K562 (cell line): ENCODE measurements around the gene TMEM43. TPM values are rescaled to one million over a fixed set of nuclear protein-coding genes. Genes with fewer than 3 reads are reported as not detected.

ENCODE experiments used
- ATAC-seq: fragments of 200-7000 bp; cut with Tn5 transposase; 3 replicates; pipeline ENCODE4 v1.9.1; 2020; ENCODE audit warnings: moderate library complexity
- BruUV-seq: library from RNA; stranded (reverse); fragments of 400-500 nt; replicated peaks from 2 replicates; lab custom pipeline; 2021; lab: Mats Ljungman, UMichigan
- CTCF ChIA-PET: fragments of 300-600 bp; formaldehyde crosslinking; extraction: SDS; loops from one replicate; lab custom pipeline; 2021; ENCODE audit warnings: low intra/inter-chr PET ratio; lab: Yijun Ruan, JAX
- POLR2A ChIA-PET: fragments of 300-600, 350-650 bp; sonication (Branson Sonifier 250); formaldehyde crosslinking; extraction: SDS; loops from one replicate; lab custom pipeline; 2021; ENCODE audit warnings: antibody characterized with exemption, inconsistent platforms; lab: Yijun Ruan, JAX
- DNase-seq, 4 experiments: peaks; one replicate each; pipeline versions ENCODE4 v3.0.0 to v3.0.0-alpha.2; 2011 to 2018; ENCODE audit warnings: low spot score in 3 of 4, mixed read lengths in 3 of 4; ENCODE audit errors: extremely low read depth in 1 of 4
- FAIRE-seq: peaks from 2 replicates; lab custom pipeline; 2011; peaks lifted over from hg19 to GRCh38; lab: Jason Lieb, UNC
- H2AFZ ChIP-seq: 2 replicates; pipeline ENCODE4 v1.6.0; 2011; ENCODE audit warnings: low read depth, low read length, control low read depth, inconsistent platforms
- H3K27ac ChIP-seq: fragments of 200-600 bp; 3 replicates; pipeline ENCODE4 v1.8.0; 2011; ENCODE audit warnings: low read depth, mild to moderate bottlenecking, control low read depth, inconsistent platforms, low read length, moderate library complexity, mixed read lengths; ENCODE audit errors: extremely low read depth
- H3K27me3 ChIP-seq, 2 experiments: fragments of 300-600 bp in 1 of 2; 2 replicates in 1 of 2; 3 replicates in 1 of 2; pipeline versions ENCODE4 v1.6.0 to v1.8.0; 2011; ENCODE audit warnings: inconsistent platforms in 2 of 2, low read length in 2 of 2, mild to moderate bottlenecking in 1 of 2, mixed read lengths in 1 of 2, moderate library complexity in 1 of 2; ENCODE audit not compliant: control insufficient read depth in 2 of 2, insufficient read depth in 2 of 2
- H3K36me3 ChIP-seq: fragments of 300-600 bp; 3 replicates; pipeline ENCODE4 v1.8.0; 2011; ENCODE audit warnings: mild to moderate bottlenecking, low read length, inconsistent platforms; ENCODE audit not compliant: control insufficient read depth, insufficient read depth
- H3K4me1 ChIP-seq, 2 experiments: fragments of 200-600 bp in 1 of 2; replicated peaks in 1 of 2; 2 replicates in 1 of 2; 3 replicates in 1 of 2; pipeline versions ENCODE4 v1.5.1 to v1.8.0; 2011; ENCODE audit warnings: inconsistent platforms in 2 of 2, low read length in 2 of 2, mild to moderate bottlenecking in 1 of 2, mixed read lengths in 1 of 2, moderate library complexity in 1 of 2; ENCODE audit not compliant: control insufficient read depth in 2 of 2, insufficient read depth in 2 of 2
- H3K4me2 ChIP-seq: 2 replicates; pipeline ENCODE4 v1.6.1; 2011; ENCODE audit warnings: low read length, control low read depth, inconsistent platforms, mixed read lengths; ENCODE audit not compliant: insufficient read depth
- H3K4me3 ChIP-seq: fragments of 200-600 bp; sonication (generic), shearing (Covaris generic); 2 replicates; pipeline ENCODE4 v1.5.1; 2016; ENCODE audit warnings: control low read depth, inconsistent platforms
- H3K79me2 ChIP-seq: fragments of 200-600 bp; 3 replicates; pipeline ENCODE4 v1.8.0; 2011; ENCODE audit warnings: low read length, inconsistent platforms; ENCODE audit not compliant: control insufficient read depth, insufficient read depth
- H3K9ac ChIP-seq, 2 experiments: 2 replicates each; pipeline versions ENCODE4 v1.6.0 to v1.6.1; 2011; ENCODE audit warnings: low read depth in 2 of 2, low read length in 2 of 2, control low read depth in 1 of 2, inconsistent platforms in 1 of 2, mild to moderate bottlenecking in 1 of 2, mixed read lengths in 1 of 2; ENCODE audit not compliant: insufficient read depth in 1 of 2
- H3K9me1 ChIP-seq: one replicate; pipeline ENCODE4 v1.6.0; 2011; ENCODE audit warnings: inconsistent platforms, mild to moderate bottlenecking, low read length, moderate library complexity; ENCODE audit not compliant: control insufficient read depth, insufficient read depth
- H3K9me3 ChIP-seq: replicated peaks from 2 replicates; pipeline ENCODE4 v1.5.1; 2011; ENCODE audit warnings: low read depth, low read length, inconsistent platforms; ENCODE audit not compliant: control insufficient read depth, insufficient read depth
- H4K20me1 ChIP-seq: replicated peaks from 2 replicates; pipeline ENCODE4 v1.6.1; 2011; ENCODE audit warnings: low read length, inconsistent platforms, mixed read lengths; ENCODE audit not compliant: control insufficient read depth, insufficient read depth
- BCOR ChIP-seq: fragments of 450-650 bp; IDR thresholded peaks from 2 replicates; pipeline ENCODE4 v1.6.1; 2016
- CBFB ChIP-seq: sonication (generic); formaldehyde crosslinking; IDR thresholded peaks from 2 replicates; pipeline ENCODE4 v1.4.0; 2020; ENCODE audit warnings: mild to moderate bottlenecking, missing genetic modification reagents
- ESRRA ChIP-seq: fragments of 450-650 bp; IDR thresholded peaks from 2 replicates; pipeline ENCODE4 v1.6.1; 2014; ENCODE audit warnings: low read depth, mild to moderate bottlenecking, moderate library complexity, borderline replicate concordance
- PRPF4 ChIP-seq: fragments of 200-400 bp; formaldehyde crosslinking; IDR thresholded peaks from one replicate; pipeline ENCODE4 v1.6.1; 2017; ENCODE audit warnings: low read length, low read depth, mild to moderate bottlenecking; ENCODE audit not compliant: insufficient read depth, poor library complexity, severe bottlenecking
- RBM25 ChIP-seq: fragments of 200-400 bp; formaldehyde crosslinking; IDR thresholded peaks from 2 replicates; pipeline ENCODE4 v1.6.1; 2018; ENCODE audit warnings: low read length, low read depth, moderate library complexity; ENCODE audit not compliant: severe bottlenecking
- RHOXF2B ChIP-seq: fragments of 250-450 bp; sonication (Bioruptor Pico); conservative IDR thresholded peaks from 2 replicates; pipeline ENCODE4 v1.5.1; 2021
- WGBS: fragments of 100-300 bp; shearing (Covaris generic); methylation state at CpG from one replicate; pipeline ENCODE4 v1.1.6; 2016; ENCODE audit warnings: low coverage, mixed read lengths; ENCODE audit not compliant: insufficient coverage; ENCODE audit errors: missing lambda C conversion rate; 5-methylcytosine and 5-hydroxymethylcytosine counted together
- in situ Hi-C: fragments of 300-500 bp; cut with MboI; formaldehyde crosslinking; loops from 4 replicates; pipeline ENCODE4 v1.15.0; 2018; ENCODE audit warnings: inconsistent platforms, mixed read lengths
- intact Hi-C: fragments of 100-400 bp; cut with micrococcal nuclease; formaldehyde crosslinking; loops from 2 replicates; pipeline ENCODE4 v1.14.2; 2022
- polyA plus RNA-seq, 8 experiments: library from polyadenylated mRNA; depleted of rRNA in 4 of 8; stranded (reverse) in 5 of 8; unstranded in 3 of 8; fragments of >200 nt; fragmentation: Nextera tagmentation in 2 of 8; fragmentation: Illumina TruSeq in 1 of 8; extraction: Ambion mirVana in 2 of 8; extraction: Trizol in 1 of 8; gene quantifications; 2 replicates each; pipeline versions ENCODE4 v1.2.1 to v1.2.3, GENCODE V29; 2011 to 2014; ENCODE audit warnings: inconsistent platforms in 1 of 8, missing spikeins in 1 of 8
- total RNA-seq, 7 experiments: library from RNA; depleted of rRNA in 6 of 7; stranded (reverse); fragments of >200 nt in 6 of 7; fragmentation: Illumina TruSeq in 2 of 7; extraction: Trizol in 2 of 7; gene quantifications; 2 replicates each; pipeline versions ENCODE4 v1.2.1 to v1.2.3, GENCODE V29; 2011 to 2021; ENCODE audit warnings: low replicate concordance in 1 of 7

TMEM43 gene
- total and polyA plus RNA-seq, 9 of the 15 experiments (the other 6 are each of a cell fraction or from before 2014, with no cell fraction given) = 16.7 to 46.1 (median 35.7) TPM

- H4K20me1 ChIP-seq = no peaks in the 10 kb centered on the region; the same call in 1 of the 2 replicates
- no peak for FAIRE-seq
- H3K9ac ChIP-seq = peak overlapping the region in 1 of 2 experiments; percentile 19; a peak in 1 of 4 replicates
- CTCF ChIA-PET = no interaction called here
- no peak overlapping the region for H3K4me2 ChIP-seq
- in situ Hi-C loops = no loop called here
- peaks cover 76% of the 10 kb centered on the region for H3K36me3 ChIP-seq
- peaks cover 0 to 1% of the 10 kb centered on the region in 2 experiments; a peak in 1 of 5 replicates for H3K4me1 ChIP-seq
- no peak overlapping the region for H3K4me3 ChIP-seq
- H2AFZ ChIP-seq = no peak overlapping the region
- no peak for ATAC-seq
- no peaks in the 10 kb centered on the region for H3K79me2 ChIP-seq
- DNase-seq = no peak
- TF ChIP-seq CBFB (0 out of 2 replicates have a peak, but pooled peaks have one; percentile 29), ESRRA (no peak)
- TF ChIP-seq, all 486 proteins: peak for 1
- H3K9me3 ChIP-seq = no peaks in the 10 kb centered on the region
- no TSS peak for BruUV-seq
- POLR2A ChIA-PET = interaction anchor here (0.6 to 3.1 kb wide), 4 partner anchors 12 to 612 kb away, joined by 3 to 11 read pairs (median 3); partner anchors contain the start of genes LSM3 and XPC
- no peak overlapping the region for H3K27ac ChIP-seq
- no peaks in the 10 kb centered on the region for H3K27me3 ChIP-seq
- intact Hi-C loops = no loop called here
- no peaks in the 10 kb centered on the region for H3K9me1 ChIP-seq
- WGBS = 89% methylated on average over 9 of the region's 9 CpGs
Observed at GRCh38 chr3:14150491-14151230, 25.8 kb downstream of the TMEM43 start.

- no peak for FAIRE-seq
- Histone ChIP-seq H3K4me2 (no peak overlapping the region), H3K4me1 (no peaks in the 10 kb centered on the region; a peak in 1 of 5 replicates), H3K36me3 (peaks cover 74% of the 10 kb centered on the region), H3K4me3 (no peak overlapping the region), H2AFZ (no peak overlapping the region), H3K9me1 (no peaks in the 10 kb centered on the region), H3K9me3 (no peaks in the 10 kb centered on the region), H3K27me3 (no peaks in the 10 kb centered on the region), H3K79me2 (no peaks in the 10 kb centered on the region), H3K9ac (peak overlapping the region in 1 of 2 experiments; percentile 18; a peak in 1 of 4 replicates), H3K27ac (no peak overlapping the region), H4K20me1 (no peaks in the 10 kb centered on the region; the same call in 1 of the 2 replicates)
- no peak for DNase-seq
- WGBS = 83% methylated on average over 11 of the region's 12 CpGs
- intact Hi-C loops (no loop called here), in situ Hi-C loops (no loop called here)
- BruUV-seq = no TSS peak
- ATAC-seq = no peak
- ChIA-PET CTCF (no interaction called here), POLR2A (interaction anchor here (0.7 to 3.6 kb wide), 3 partner anchors 7 to 28 kb away, joined by 3 to 18 read pairs (median 11); partner anchors contain the start of genes LSM3 and XPC)
- no peak for TF ChIP-seq PRPF4
- TF ChIP-seq BCOR = peak; percentile 55; the same call in 1 of the 2 replicates
- no peak for TF ChIP-seq ESRRA
- TF ChIP-seq RBM25 = peak; percentile 70
- no peak for TF ChIP-seq RHOXF2B (CRISPR knock-in tag)
Observed at GRCh38 chr3:14151471-14152083, 26.7 kb downstream of the TMEM43 start.
